Right lung (tissue), 5 donors: ENCODE measurements around the gene ADCK1. TPM values are rescaled to one million over a fixed set of nuclear protein-coding genes. Genes with fewer than 3 reads are reported as not detected.
A peak's percentile ranks its signal among the peaks of the same experiment; 100 is the strongest.
"Not testable (repeated sequence)": the region's sequence is repeated elsewhere in the genome, so short reads cannot be mapped to it uniquely, and the experiment has no call there.

Experiments used
- DNase-seq, 2 donors: peaks; one replicate each; pipeline ENCODE4 v3.0.0-alpha.2; 2013
- polyA plus RNA-seq, 5 donors: library from polyadenylated mRNA; unstranded; fragments of 120-200 nt; gene quantifications; one replicate each; pipeline versions ENCODE4 v1.2.1 to v1.2.3, GENCODE V29; 2013; ENCODE audit warnings: inconsistent platforms in 1 of 5, low replicate concordance in 1 of 5; ENCODE audit not compliant: insufficient read length in 5 of 5, insufficient read depth in 1 of 5

Gene ADCK1
- polyA plus RNA-seq, 5 donors, result 4.9 to 6.9 (median 6.8) TPM

GRCh38 chr14:77947372-77947771 is 147.5 kb downstream of the ADCK1 start:
- no peak for DNase-seq

- DNase-seq, result no peak
Measured at GRCh38 chr14:77950371-77951063, 150.6 kb downstream of the ADCK1 start.

- DNase-seq, result no peak
Measured at GRCh38 chr14:77955816-77956484, 156.0 kb downstream of the ADCK1 start.

- DNase-seq, result not testable (repeated sequence)
Measured at GRCh38 chr14:77959686-77960085, 159.8 kb downstream of the ADCK1 start.

- DNase-seq, result no peak
Measured at GRCh38 chr14:77961847-77962580, 162.1 kb downstream of the ADCK1 start.

- DNase-seq, result no peak
Measured at GRCh38 chr14:77962731-77963520, 163.0 kb downstream of the ADCK1 start.

GRCh38 chr14:77964586-77964985 is 164.7 kb downstream of the ADCK1 start:
- DNase-seq, result no peak

GRCh38 chr14:77965050-77965449 is 165.1 kb downstream of the ADCK1 start:
- no peak for DNase-seq

GRCh38 chr14:77965919-77966435 is 166.1 kb downstream of the ADCK1 start:
- DNase-seq, result peak in 1 of 2 donors; percentile 9

- no peak for DNase-seq
Measured at GRCh38 chr14:77967110-77967509, 167.2 kb downstream of the ADCK1 start.

- DNase-seq, result no peak
Measured at GRCh38 chr14:77970646-77971045, 170.7 kb downstream of the ADCK1 start.

- DNase-seq, result no peak
Measured at GRCh38 chr14:77973246-77973645, 173.3 kb downstream of the ADCK1 start.

GRCh38 chr14:77976591-77976990 is 176.7 kb downstream of the ADCK1 start:
- DNase-seq, result no peak

- DNase-seq, result no peak
Measured at GRCh38 chr14:77979171-77979570, 179.3 kb downstream of the ADCK1 start.

- DNase-seq, result no peak
Measured at GRCh38 chr14:77979666-77980351, 179.9 kb downstream of the ADCK1 start.

- peak; percentile 37 to 49 for DNase-seq
Measured at GRCh38 chr14:77980475-77981321, 180.8 kb downstream of the ADCK1 start.
